Measurements from ENCODE around the gene PAX9.

DNA sequence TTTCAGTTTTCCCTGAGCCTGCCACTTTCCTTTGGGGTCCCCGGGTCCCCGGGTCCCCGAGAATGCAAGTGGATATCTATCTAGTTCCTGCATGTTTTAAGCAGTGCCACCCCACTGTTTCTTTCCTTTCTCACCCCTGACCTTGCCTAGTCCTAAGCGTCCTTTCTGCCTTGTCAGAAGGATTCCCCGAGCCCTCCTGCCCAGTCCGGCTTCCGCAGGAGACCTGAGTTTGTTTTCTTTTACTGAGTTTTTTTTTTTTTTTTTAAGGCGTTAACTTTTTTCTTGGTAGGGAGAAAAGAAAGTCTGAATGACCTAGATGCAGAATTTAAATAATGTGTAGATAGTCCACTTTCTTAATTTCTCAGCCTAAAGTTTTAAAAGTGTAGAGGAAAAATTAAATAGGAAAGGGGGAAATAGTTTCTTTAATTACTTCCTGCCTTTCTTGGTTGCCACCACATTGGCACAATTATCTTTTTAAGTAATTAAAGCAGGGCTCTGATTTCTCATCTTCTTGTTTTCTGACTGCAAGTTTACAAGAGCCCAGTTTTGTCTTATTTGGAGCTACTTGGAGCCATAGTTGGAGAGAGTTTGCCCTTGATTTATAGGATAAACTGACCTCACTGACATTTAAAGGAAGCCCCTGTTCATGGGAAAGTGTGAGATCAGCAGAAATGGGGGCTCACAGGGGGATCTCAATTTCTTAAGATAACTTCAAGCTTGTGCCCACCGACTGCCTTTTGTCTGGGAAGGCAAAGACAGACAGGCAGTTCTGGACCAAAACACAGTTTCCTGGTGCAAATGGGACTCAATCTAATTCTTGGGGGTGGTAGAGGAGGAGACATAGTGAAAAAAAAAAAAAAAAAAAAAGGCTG, 2.9 kb downstream of the PAX9 start:
- TF ChIP-seq POLR2A (conservative IDR thresholded peaks at IDR 0.05) = no peak
- TF ChIP-seq ZNF780A (CRISPR knock-in tag; IDR thresholded peaks at IDR 0.05) = no peak
- TF ChIP-seq TEAD2 (tag; IDR thresholded peaks at IDR 0.05) = no peak

All from K562 (cell line).